Activated naive CD4-positive, alpha-beta T cell treated with anti-CD3 and anti-CD28 coated beads, Interleukin-2, amount 10 ng/mL, durations not matched to agents 7 days and 5 days (primary cell): ENCODE data around the gene WDR12.
"Not testable (repeated sequence)": the region's sequence is repeated elsewhere in the genome, so short reads cannot be mapped to it uniquely, and the experiment has no call there.

Experiments used
- CTCF ChIA-PET: fragments of 350-600 bp; sonication (Branson Sonifier 250); formaldehyde crosslinking; loops from one replicate; lab custom pipeline; 2021; ENCODE audit warnings: antibody characterized with exemption; lab: Charles Lee
- DNase-seq: peaks from one replicate; pipeline ENCODE4 v3.0.0-alpha.2; 2020
- H3K27ac Mint-ChIP-seq: one replicate; pipeline ENCODE4 v1.8.0; 2021; ENCODE audit warnings: mild to moderate bottlenecking, moderate library complexity, mixed read lengths
- H3K27me3 Mint-ChIP-seq: one replicate; pipeline ENCODE4 v1.8.0; 2021; ENCODE audit warnings: mild to moderate bottlenecking, mixed read lengths
- H3K36me3 Mint-ChIP-seq: one replicate; pipeline ENCODE4 v1.8.0; 2021; ENCODE audit warnings: mixed read lengths
- H3K4me1 Mint-ChIP-seq: one replicate; pipeline ENCODE4 v1.8.0; 2021; ENCODE audit warnings: mixed read lengths
- H3K4me3 Mint-ChIP-seq: one replicate; pipeline ENCODE4 v1.8.0; 2021; ENCODE audit warnings: mild to moderate bottlenecking, moderate library complexity, mixed read lengths
- H3K9me3 Mint-ChIP-seq: one replicate; pipeline ENCODE4 v1.8.0; 2021; ENCODE audit warnings: mixed read lengths

Gene WDR12

DNA sequence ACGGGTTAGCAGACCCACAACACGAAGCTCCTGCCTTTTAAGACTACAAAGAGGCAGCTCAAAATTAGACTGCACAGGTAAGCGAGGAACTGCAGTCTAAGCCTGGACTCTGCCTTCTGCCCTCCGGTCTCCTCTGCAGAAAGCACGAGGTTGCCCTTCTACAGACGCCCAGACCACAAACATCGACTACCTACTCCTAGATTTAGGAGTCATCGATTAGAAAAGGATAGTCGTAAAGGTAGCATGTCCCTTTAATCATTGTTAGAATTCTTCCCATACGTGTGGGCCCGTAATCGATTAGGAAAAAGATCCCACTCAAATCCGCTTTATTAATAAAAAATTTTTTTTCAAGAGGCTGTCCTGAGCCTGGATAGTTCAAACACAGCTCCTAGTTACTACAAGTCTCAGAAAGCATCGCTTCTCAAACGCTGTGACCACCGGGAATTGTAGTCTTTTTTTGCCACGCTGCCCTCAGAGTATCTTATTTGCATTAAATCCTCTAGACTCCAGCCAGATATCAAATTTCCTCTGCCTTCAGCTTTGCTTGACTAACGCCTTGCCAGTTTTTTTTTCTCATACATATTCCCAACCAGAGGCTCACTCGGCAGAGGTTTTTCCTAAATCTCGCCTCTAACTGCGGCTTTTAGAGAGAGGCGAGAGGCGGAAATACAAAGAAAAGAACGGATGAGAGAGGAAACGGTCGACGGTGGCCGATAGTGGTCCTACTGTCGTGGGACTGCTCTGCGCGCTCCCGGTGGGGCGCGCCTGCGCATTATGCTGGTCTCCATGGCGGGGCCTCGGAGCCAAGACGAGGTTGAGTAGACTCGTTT lies at the start of gene WDR12, which contains the start of gene CARF:
Gene WDR12 (minus strand): TSS at position 162 of the 830 bp plus-strand sequence. CDS start 197 bp downstream, outside the sequence.
Gene CARF (plus strand): TSS at position 764 of the 830 bp plus-strand sequence. CDS start 29,628 bp downstream, outside the sequence.
- CTCF ChIA-PET = interaction anchor here (0.8 kb wide), 1 partner anchor 541 kb away, joined by 3 read pairs; no protein-coding TSS in a partner anchor
- DNase-seq = peak; percentile 95
- no peaks in the 10 kb centered on the region for H3K9me3 Mint-ChIP-seq
- H3K4me3 Mint-ChIP-seq = peak within 1 kb of the TSS; percentile 97
- no peaks in the 10 kb centered on the region for H3K27me3 Mint-ChIP-seq
- peaks cover 32% of the 10 kb centered on the region for H3K4me1 Mint-ChIP-seq
- H3K36me3 Mint-ChIP-seq = peaks cover 2% of the 10 kb centered on the region
- H3K27ac Mint-ChIP-seq = peak within 1 kb of the TSS; percentile 97

DNA sequence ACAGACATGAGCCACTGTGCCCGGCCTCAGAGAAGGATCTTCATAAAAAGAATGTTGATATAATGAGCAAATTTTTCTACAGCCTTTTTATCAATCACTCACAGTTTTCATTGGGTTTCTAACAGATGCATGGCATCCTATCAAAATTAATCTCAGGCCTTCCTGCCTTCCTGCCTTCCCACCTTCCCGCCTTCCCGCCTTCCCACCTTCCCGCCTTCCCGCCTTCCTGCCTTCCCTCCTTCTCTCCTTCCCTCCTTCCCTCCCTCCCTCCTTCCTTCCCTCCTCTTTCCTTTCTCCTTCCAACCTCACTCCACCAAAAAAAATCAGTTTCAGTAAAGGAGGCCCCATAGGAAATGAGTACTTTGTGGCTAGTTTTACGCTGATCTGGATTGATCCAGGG lies 49.1 kb upstream of the WDR12 start:
- Mint-ChIP-seq H3K4me1 (no peaks in the 10 kb centered on the region), H3K4me3 (no peak overlapping the region), H3K9me3 (no peaks in the 10 kb centered on the region), H3K27me3 (no peaks in the 10 kb centered on the region), H3K27ac (no peak overlapping the region), H3K36me3 (peaks cover 5% of the 10 kb centered on the region)
- no peak for DNase-seq
- CTCF ChIA-PET = no interaction called here

DNA sequence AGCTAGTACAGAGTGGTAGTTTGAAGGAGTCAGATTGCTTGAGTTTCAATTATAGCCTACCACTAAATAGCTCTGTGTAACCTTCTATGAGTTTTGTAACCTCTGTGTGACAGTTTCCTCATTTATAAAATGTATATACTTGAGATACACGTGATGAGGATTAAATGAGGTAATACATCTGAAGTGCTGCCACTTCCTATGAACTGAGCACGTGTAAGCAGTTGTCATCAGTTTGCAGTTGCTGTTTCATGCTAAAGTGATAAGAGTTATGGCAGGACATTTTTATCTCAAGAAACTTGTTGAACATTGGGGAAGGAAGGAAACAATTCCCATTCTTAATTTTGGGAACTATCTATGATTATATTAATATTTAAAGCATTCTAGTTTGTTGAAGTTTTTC lies 39.1 kb upstream of the WDR12 start:
- H3K9me3 Mint-ChIP-seq = peaks cover 17% of the 10 kb centered on the region
- CTCF ChIA-PET = interaction anchor here (0.8 kb wide), 1 partner anchor 61 kb away, joined by 3 read pairs; no protein-coding TSS in a partner anchor
- H3K36me3 Mint-ChIP-seq = peaks cover 22% of the 10 kb centered on the region

DNA sequence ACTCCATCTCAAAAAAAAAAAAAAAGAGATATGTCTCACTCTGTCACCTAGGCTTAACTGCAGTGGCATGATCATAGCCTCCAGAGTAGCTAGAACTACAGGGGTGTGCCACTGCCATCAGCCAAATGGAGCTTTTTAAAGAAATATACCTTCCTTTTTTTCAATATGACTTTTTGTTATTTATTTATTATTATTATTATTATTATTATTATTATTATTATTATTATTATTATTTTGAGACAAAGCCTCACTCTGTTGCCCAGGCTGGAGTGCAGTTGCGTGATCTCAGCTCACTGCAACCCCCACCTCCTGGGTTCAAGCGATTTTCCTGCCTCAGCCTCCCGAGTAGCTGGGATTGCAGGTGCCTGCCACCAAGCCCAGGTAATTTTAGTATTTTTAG lies 37.9 kb upstream of the WDR12 start:
- peaks cover 32% of the 10 kb centered on the region for H3K36me3 Mint-ChIP-seq

More for the DNA sequence above, 39.1 kb upstream of the WDR12 start:
- Mint-ChIP-seq H3K4me1 (no peaks in the 10 kb centered on the region), H3K27ac (no peak overlapping the region), H3K4me3 (no peak overlapping the region), H3K27me3 (no peaks in the 10 kb centered on the region)
- no peak for DNase-seq

DNA sequence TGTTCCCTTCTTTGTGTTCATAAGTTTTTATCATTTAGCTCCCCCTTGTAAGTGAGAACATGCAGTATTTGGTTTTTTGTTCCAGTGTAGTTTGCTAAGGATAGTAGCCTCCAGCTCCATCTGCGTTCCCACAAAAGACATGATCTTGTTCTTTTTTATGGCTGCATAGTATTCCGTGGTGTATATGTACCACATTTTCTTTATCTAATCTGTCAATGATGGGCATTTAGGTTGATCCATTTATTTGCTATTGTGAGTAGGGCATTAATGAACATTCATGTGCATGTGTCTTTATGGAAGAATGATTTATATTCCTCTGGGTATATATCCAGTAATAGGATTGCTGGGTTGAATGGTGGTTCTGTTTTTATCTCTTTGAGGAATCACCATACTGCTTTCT lies 34.0 kb upstream of the WDR12 start:
- H3K27me3 Mint-ChIP-seq = no peaks in the 10 kb centered on the region
- H3K36me3 Mint-ChIP-seq = peaks cover 32% of the 10 kb centered on the region
- peaks cover 17% of the 10 kb centered on the region for H3K9me3 Mint-ChIP-seq
- CTCF ChIA-PET = no interaction called here
- H3K27ac Mint-ChIP-seq = no peak overlapping the region
- H3K4me1 Mint-ChIP-seq = no peaks in the 10 kb centered on the region
- no peak for DNase-seq
- no peak overlapping the region for H3K4me3 Mint-ChIP-seq

More for the DNA sequence above, 37.9 kb upstream of the WDR12 start:
- CTCF ChIA-PET, H3K27me3 Mint-ChIP-seq, DNase-seq, H3K4me1 Mint-ChIP-seq, H3K4me3 Mint-ChIP-seq, H3K27ac Mint-ChIP-seq: not testable (repeated sequence)
- H3K9me3 Mint-ChIP-seq = peaks cover 17% of the 10 kb centered on the region

DNA sequence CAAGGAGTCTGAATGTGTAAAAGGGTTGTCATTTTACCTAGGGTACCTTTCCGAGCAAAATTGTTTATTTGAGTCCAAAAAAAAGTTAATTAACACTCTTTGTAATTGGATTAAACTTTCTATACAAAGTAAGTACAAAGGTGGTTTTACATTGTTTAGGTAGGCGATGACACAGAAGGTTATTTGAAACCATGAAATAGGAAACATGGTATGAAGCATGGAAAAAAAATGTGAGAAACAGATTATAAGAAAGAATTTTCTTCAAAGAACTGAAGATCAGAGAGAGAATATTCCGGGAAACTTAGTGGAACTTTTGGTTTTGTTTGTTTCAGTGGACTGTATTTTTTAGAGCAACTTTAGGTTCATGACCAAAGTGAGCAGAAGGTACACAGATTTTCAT lies 33.3 kb upstream of the WDR12 start:
- Mint-ChIP-seq H3K4me3 (no peak overlapping the region), H3K27ac (no peak overlapping the region), H3K4me1 (no peaks in the 10 kb centered on the region), H3K27me3 (no peaks in the 10 kb centered on the region), H3K36me3 (peaks cover 34% of the 10 kb centered on the region), H3K9me3 (peaks cover 17% of the 10 kb centered on the region)
- no peak for DNase-seq
- CTCF ChIA-PET = no interaction called here

DNA sequence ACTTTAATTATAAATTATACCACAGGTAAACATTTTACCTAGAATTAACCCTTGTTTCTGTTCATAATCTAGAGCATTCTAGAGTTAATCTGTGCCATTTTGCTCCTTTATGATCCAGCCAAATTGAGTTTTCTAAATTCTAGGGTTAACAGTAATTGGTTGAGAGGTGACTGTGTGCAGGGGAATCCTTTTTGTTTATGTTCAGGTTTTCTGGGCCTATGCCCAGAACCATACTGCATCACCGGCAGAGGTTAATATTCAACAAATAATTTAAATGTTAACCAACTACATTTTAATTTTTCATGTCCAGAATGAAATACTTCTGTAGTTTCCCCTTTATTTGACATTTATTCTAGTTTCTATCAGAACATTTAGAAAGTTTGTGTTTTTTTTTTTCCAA lies 32.9 kb upstream of the WDR12 start:
- no peaks in the 10 kb centered on the region for H3K27me3 Mint-ChIP-seq
- H3K36me3 Mint-ChIP-seq = peaks cover 34% of the 10 kb centered on the region
- H3K9me3 Mint-ChIP-seq = peaks cover 17% of the 10 kb centered on the region
- DNase-seq = no peak
- H3K27ac Mint-ChIP-seq = no peak overlapping the region
- CTCF ChIA-PET = no interaction called here
- H3K4me1 Mint-ChIP-seq = no peaks in the 10 kb centered on the region
- no peak overlapping the region for H3K4me3 Mint-ChIP-seq

DNA sequence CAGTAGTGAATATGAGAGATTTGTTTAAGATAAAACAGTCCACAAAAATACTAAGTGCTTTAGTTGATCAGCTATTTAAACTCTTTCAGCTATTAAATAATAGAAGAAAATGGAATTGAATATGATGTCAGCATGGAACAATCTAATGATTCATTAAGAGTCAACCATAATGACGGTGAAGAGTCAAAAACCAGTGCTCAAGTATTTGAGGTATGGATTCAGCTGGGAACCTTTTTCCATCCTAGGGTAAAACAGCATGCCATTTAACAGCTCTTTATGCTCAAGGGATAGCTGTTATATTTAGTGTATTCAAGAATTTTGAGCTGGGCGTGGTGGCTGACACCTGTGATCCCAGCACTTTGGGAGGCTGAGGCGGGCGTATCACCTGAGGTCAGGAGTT lies 30.3 kb upstream of the WDR12 start:
- peaks cover 33% of the 10 kb centered on the region for H3K36me3 Mint-ChIP-seq
- no peak overlapping the region for H3K27ac Mint-ChIP-seq
- H3K4me1 Mint-ChIP-seq = no peaks in the 10 kb centered on the region
- CTCF ChIA-PET = no interaction called here
- H3K4me3 Mint-ChIP-seq = no peak overlapping the region
- DNase-seq = no peak
- no peaks in the 10 kb centered on the region for H3K9me3 Mint-ChIP-seq
- H3K27me3 Mint-ChIP-seq = no peaks in the 10 kb centered on the region

DNA sequence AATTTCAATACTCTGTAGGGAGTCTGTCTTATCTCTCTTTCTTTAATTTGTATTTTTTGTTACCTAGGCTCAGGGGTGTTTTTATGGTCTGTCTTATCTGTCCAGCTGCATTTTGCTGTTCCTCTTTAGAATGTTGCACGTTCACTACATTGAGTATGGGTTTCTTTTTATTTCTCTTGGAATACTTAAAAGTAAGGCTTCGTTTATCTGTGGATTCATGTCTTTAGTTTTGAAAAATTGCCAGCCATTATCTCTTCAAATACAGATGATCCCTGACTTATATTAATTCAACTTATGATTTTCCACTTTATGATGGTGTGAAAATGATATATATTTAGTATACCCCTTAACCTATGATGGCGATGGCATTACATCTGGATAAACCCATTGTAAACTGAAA lies 27.5 kb upstream of the WDR12 start:
- Mint-ChIP-seq H3K36me3 (peaks cover 12% of the 10 kb centered on the region), H3K4me3 (no peak overlapping the region), H3K9me3 (no peaks in the 10 kb centered on the region), H3K27ac (no peak overlapping the region), H3K4me1 (no peaks in the 10 kb centered on the region), H3K27me3 (no peaks in the 10 kb centered on the region)
- CTCF ChIA-PET = no interaction called here
- no peak for DNase-seq

DNA sequence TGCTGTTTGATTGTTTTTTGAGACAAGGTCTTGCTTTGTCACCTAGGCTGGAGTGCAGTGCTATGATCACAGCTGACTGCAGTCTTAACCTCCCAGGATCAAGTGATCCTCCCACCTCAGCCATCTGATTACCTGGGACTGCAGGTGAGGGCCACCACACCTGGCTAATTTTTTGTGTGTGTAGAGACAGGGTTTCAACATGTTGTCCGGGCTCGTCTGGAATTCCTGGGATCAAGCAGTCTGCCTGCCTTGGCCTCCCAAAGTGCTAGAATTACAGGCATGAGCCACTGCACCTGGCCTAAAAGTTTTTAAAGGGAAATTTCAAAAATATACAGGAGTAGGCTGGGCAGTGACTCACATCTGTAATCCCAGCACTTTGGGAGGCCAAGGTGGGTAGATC lies 23.0 kb upstream of the WDR12 start:
- Mint-ChIP-seq H3K36me3 (peaks cover 17% of the 10 kb centered on the region), H3K27ac (no peak overlapping the region), H3K4me3 (no peak overlapping the region), H3K9me3 (peaks cover 2% of the 10 kb centered on the region), H3K4me1 (peaks cover 2% of the 10 kb centered on the region), H3K27me3 (no peaks in the 10 kb centered on the region)
- CTCF ChIA-PET = no interaction called here
- DNase-seq = no peak

DNA sequence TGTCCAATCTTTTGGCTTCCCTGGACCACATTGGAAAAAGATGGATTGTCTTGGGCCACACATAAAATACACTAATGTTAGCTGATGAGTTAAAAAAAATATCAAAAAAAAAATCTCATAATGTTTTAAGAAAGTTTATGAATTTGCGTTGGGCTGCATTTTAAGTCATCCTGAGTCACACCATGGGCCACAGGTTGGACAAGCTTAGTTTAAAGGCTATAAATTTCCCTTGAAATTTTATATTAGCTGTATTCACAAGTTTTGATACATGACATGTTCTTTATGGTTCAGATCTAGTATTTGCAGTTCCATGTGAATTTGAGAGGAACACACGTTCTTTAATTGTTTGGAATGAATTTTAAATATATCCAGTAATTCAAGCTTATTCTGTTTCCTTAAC lies 22.5 kb upstream of the WDR12 start:
- Mint-ChIP-seq H3K27ac (no peak overlapping the region), H3K4me3 (no peak overlapping the region), H3K4me1 (peaks cover 2% of the 10 kb centered on the region), H3K27me3 (no peaks in the 10 kb centered on the region), H3K36me3 (peaks cover 16% of the 10 kb centered on the region), H3K9me3 (peaks cover 2% of the 10 kb centered on the region)
- DNase-seq = no peak
- CTCF ChIA-PET = no interaction called here

DNA sequence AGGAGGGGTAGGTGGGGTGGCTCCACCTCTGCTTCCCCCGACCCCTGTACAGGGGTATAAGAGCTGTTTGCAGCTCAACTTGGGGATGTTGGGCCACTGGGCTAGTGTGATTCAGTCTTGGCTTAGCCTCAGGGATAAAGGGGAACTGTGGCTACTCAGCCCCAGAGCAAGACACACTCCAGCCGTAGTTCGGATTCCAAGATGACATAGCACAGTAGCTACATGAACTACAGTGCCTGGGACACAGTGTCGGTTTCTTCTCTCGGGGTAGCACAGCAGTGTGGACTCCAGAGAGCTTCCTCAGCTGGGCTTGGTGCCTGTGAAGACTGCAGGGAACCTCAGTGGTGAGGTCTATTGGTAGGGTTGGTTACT lies 21.7 kb upstream of the WDR12 start:
- peaks cover 13% of the 10 kb centered on the region for H3K36me3 Mint-ChIP-seq
- H3K27me3 Mint-ChIP-seq = no peaks in the 10 kb centered on the region
- H3K27ac Mint-ChIP-seq = no peak overlapping the region
- H3K9me3 Mint-ChIP-seq = peaks cover 2% of the 10 kb centered on the region
- DNase-seq = no peak
- H3K4me3 Mint-ChIP-seq = no peak overlapping the region
- H3K4me1 Mint-ChIP-seq = peaks cover 2% of the 10 kb centered on the region
- CTCF ChIA-PET = interaction anchor here (0.6 kb wide), 1 partner anchor 9 kb away, joined by 3 read pairs; no protein-coding TSS in a partner anchor

DNA sequence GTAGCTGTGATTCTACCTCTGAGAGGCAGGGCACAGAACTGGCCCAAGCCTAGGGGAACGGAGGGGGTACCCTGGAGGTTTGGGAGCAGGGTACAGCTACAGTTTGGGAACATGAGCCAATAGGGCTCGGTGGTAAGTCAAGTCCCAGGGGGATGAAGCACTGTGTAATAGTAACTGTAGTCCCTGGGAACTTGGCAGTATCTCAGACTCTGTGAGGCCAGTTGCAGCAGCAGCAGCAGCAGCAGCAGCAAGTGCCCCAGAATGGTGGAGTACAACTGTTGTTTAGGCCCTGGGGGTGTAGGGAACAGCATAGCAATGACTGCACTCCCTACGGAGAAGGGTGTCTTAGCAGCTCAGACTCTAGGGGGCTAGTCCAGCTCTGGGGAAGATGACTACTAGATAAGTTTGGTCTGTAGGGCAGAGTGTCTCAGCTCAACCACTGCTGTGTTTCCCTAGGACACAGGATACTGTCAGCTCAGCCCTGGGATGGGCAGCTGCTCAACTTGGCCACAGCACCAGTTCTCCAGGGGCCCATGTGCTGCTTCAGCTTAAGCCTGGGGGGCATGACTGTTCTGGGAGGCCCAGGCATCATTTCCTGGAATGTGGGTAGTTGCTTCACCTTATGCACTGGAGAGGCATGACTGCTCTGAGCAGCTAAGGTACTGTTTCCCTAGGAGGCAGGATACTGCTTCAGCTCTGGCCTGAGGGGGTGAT lies 21.1 kb upstream of the WDR12 start:
- peaks cover 2% of the 10 kb centered on the region for H3K9me3 Mint-ChIP-seq
- H3K27ac Mint-ChIP-seq = no peak overlapping the region
- H3K36me3 Mint-ChIP-seq = peaks cover 13% of the 10 kb centered on the region
- H3K4me3 Mint-ChIP-seq = no peak overlapping the region
- no peak for DNase-seq
- CTCF ChIA-PET = interaction anchor here (0.6 kb wide), 1 partner anchor 8 kb away, joined by 3 read pairs; no protein-coding TSS in a partner anchor
- peaks cover 2% of the 10 kb centered on the region for H3K4me1 Mint-ChIP-seq
- no peaks in the 10 kb centered on the region for H3K27me3 Mint-ChIP-seq

DNA sequence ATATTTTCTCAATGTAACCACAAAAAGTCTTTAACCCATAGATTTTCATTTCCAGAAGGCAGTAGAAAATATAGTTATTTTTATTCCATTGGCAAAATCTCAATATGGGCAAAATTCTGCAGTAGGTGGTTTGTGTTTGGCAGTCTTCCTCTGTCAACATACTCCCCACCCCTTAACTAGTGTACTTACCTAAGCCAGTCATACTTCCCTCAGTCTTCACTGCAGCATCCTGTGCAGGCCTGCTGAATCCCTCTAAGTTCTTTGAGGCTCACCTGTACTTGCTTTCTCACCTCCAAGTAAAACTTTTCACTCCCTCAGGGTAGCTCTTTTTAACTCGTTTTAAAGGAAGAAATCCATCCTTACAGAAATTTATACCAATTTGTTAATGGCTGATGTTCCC lies 7.4 kb upstream of the WDR12 start:
- no peak for DNase-seq
- H3K36me3 Mint-ChIP-seq = peaks cover 6% of the 10 kb centered on the region
- no peaks in the 10 kb centered on the region for H3K4me1 Mint-ChIP-seq
- H3K4me3 Mint-ChIP-seq = no peak overlapping the region
- no peak overlapping the region for H3K27ac Mint-ChIP-seq
- no peaks in the 10 kb centered on the region for H3K9me3 Mint-ChIP-seq
- CTCF ChIA-PET = interaction anchor here (1.0 kb wide), 1 partner anchor 10 kb away, joined by 4 read pairs; no protein-coding TSS in a partner anchor
- no peaks in the 10 kb centered on the region for H3K27me3 Mint-ChIP-seq
